Thyroid gland (tissue), 4 donors: ENCODE measurements around the gene SYCN.

Source experiments
- CTCF ChIP-seq, 6 experiments: fragments of 200-600 bp in 3 of 6; fragments of 450-650 bp in 3 of 6; sonication (generic) in 3 of 6; IDR thresholded peaks; one replicate each; pipeline ENCODE4 v1.5.1; 2016 to 2019; ENCODE audit warnings: antibody characterized with exemption in 6 of 6, mild to moderate bottlenecking in 2 of 6, inconsistent platforms in 1 of 6, moderate library complexity in 1 of 6
- POLR2A ChIP-seq, 2 donors: fragments of 450-650 bp; IDR thresholded peaks; one replicate each; pipeline ENCODE4 v1.6.1; 2017; ENCODE audit warnings: antibody characterized with exemption in 2 of 2, mild to moderate bottlenecking in 2 of 2, moderate library complexity in 1 of 2

- TF ChIP-seq POLR2A (IDR thresholded peaks at IDR 0.05) (no peak), CTCF (IDR thresholded peaks at IDR 0.05) (no peak)
Observed at GRCh38 chr19:39237200-39238184, 33.4 kb upstream of the SYCN start.
